HG02981 (cell line): ENCODE data around the gene MRPL20.
"Not testable (repeated sequence)": the region's sequence is repeated elsewhere in the genome, so short reads cannot be mapped to it uniquely, and the experiment has no call there.

ENCODE experiments used
- ATAC-seq: cut with Tn5 transposase; IDR thresholded peaks from one replicate; pipeline ENCODE4 v1.9.1; 2021; ENCODE audit warnings: mild to moderate bottlenecking, moderate library complexity; ENCODE audit not compliant: unreplicated experiment

Gene MRPL20

DNA sequence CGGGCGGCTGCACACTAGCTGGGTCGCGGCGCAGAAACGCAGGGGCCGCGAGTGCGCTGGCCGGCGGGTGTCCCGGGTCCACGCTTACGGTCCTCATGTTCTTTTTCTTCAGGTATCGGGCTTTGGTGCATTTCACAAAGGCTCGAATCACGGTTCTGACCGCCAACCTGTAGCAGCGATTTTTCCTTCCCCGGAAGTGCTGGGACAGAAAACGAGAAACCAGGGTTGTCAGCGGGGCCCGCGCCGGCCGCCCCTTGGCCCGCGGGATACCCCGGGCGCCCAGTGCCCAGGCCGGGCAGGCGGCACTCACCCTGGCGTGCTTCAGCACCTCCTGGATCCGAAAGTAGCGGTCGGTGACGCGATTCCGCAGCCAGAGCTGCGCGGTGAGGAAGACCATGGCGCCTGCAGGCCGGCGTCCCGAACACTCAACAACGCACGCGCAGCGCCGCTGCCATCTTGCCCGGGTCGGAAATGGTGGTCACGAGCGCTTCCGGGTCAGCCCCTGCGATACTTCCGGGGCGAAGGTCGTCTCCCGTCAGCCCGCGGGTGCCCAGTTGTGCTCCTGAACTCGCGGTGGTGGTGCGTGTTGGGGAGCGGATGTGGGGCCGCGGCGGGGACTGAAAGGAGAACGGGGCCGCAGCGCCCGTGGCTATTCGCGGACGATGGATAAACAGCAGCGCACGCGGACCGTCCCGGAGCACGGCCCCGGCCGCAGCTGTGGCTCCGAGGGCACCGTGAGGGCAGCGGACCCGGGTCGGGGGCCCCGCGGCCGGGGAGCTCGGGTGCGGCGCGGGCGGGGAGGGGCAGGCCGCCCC lies at the start of gene MRPL20:
TSS of gene MRPL20 (minus strand) at position 473 of the 815 bp plus-strand sequence. CDS start at position 397, 76 bp downstream.
- ATAC-seq = peak; percentile 87

- not testable (repeated sequence) for ATAC-seq
Measured at GRCh38 chr1:1456683-1457255, 49.7 kb upstream of the MRPL20 start.

- not testable (repeated sequence) for ATAC-seq
Measured at GRCh38 chr1:1455934-1456333, 48.8 kb upstream of the MRPL20 start.

DNA sequence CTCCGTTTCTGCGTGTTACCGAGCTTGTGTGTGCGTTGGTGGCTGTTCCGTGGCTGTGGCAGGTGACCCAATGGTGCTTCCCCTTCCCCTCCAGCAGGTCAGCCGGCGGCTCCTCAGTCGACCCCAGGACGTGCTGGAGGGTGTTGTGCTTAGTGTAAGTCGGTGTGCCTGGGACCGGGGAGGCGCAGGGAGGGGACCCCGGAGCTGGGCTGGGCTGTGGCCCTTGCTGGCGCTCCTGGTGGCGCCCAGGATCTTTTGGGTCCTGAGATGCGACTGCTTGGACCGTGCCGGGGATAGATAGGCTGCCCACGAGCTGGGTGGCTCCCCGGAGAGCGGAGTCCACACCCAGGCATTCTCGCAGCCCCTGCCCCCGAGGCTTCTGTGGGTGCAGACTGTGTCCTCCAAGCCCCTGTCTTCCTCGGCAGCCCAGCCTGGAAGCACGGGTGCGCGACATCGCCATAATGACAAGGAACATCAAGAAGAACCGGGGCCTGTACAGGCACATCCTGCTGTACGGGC lies 48.3 kb upstream of the MRPL20 start:
- no peak for ATAC-seq

DNA sequence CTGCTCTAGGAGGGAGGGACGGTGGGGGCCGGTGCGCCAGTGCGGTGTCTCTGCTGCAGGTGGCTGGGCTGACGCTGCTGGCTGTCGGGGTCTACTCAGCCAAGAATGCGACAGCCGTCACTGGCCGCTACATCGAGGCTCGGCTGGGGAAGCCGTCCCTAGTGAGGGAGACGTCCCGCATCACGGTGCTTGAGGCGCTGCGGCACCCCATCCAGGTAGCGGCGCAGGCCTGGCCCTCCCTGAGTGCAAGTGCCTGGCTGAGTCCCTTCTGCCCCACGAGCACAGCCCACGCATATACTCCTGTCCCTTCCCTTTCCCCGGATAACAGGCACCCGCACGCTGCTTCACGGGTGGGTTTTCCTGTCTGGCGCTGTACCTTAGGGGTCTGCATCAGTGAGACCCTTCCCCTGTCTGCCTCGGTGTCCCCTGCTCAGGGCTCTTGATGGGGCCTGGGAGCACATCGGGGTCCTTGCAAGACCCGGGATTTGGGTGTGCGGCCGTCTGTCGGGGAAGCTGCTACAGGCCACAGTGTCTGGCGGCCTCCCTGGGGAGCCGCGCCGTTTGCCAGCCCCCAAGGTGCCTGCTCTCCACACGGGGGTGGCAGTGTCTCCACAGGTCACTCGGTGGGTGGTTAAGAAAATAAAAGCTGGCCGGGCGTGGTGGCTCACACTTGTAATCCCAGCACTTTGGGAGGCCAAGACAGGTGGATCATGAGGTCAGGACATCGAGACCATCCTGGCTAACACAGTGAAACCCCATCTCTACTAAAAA lies 47.4 kb upstream of the MRPL20 start:
- ATAC-seq = not testable (repeated sequence)

DNA sequence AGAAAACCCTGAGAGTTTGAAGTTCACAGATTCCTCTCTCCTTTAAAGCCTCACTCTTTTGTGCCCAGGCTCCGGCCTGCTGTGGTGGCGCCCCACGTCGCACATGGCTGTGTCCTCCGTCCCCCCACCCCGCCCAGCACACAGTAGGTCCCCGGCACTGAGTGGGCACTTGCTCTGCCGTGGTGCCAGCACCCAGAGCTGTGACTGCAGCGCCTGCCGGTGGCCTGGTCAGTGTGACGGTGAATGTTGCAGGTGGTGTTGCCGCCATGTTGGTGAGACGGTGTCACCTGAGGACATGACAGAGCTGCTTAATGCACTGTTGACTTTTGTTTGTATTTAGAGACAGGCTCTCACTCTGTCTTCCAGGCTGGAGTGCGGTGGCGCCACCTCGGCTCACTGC lies 45.8 kb upstream of the MRPL20 start:
- ATAC-seq = no peak

DNA sequence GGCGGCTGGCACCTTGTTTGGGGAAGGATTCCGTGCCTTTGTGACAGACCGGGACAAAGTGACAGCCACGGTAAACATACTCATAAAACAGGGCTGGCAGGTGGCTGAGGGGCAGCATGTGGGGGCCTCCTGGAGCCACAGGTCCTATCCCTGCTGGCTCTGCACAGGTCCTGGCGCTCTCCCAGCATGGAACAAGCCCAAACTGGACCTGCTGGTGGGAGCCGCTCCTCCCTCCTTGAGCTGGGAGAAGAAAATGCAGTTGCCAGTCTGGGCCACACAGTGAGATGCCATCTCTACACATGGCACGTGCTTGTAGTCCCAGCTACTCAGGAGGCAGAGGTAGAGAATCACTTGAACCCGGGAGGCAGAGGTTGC lies 45.3 kb upstream of the MRPL20 start:
- ATAC-seq = not testable (repeated sequence)

DNA sequence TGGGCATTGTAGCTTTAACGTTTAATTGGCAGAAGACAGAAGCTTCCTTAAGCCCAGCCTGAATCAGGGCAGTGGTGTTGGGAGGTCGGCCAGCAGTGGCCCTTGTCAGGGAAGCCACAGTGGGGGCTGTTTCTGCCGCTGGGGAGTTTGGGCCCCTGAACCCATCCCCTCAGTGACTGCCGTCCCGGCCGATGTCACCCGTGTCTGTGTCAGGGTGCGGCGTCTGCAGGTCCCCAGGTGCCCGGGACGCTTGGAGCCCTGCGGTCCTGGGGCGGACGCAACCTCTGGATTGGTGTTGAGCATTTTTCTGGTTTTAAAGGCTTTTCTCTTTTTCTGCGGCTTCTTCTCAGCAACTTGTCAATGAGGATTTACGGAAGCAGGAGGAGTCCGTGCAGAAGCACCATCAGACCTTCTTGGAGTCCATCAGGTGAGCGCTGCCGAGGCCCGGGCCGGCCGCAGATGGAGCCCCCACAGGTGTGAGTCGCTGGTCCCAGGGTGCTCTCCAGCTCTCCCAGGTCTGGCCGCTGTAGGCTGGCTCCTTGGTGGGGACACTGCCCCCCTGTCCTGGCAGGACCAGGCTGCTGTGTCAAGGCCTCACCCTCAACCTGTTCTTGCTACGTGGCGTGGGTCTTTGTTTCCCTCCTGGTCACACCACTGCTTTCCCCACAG lies 44.7 kb upstream of the MRPL20 start:
- no peak for ATAC-seq

DNA sequence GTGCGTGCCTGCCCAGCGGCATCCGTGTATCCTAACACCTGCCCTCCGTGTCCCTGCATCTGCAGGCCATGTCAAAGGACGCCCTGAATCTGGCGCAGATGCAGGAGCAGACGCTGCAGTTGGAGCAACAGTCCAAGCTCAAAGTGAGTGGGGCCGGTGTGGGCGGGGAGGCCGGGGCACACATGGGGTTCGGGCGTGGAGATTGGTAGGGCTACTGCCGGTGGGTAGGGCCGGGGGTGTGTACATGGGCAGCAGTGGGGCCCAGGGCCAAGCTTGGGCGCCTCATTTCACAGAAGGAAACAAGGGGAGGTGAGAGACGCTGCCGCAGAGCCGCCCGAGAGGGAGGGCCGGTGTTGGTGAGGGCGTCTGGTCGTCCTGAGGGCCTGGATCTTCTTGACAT lies 43.5 kb upstream of the MRPL20 start:
- ATAC-seq = not testable (repeated sequence)

DNA sequence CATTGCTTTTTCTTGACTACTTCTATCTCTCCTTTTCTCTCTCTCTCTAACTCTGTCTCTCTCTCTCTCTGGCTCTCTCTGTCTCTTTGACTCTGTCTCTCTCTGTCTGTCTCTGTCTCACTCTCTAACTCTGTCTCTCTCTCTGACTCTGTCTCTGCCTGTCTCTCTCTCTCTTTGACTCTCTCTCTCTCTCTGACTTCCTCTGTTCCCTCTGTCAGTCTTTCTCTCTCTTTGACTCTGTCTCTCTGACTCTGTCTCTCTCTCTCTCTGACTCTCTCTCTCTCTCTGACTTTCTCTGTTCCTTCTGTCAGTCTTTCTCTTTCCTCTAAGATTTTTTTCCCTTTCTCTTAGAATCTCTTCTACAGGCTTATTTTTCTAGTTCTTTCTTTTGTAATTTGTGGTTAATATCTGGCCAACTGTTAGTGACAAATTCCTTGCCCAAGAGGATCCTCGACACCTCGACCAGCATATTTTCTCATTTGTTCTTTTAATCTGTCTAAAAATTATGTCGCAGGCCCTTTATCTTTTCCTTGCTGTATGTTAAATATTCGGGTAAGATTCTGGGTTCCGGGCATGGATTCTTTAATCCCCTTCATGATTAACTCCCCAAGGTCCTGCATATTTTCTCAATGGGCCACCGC lies 42.1 kb upstream of the MRPL20 start, which contains the start of gene ATAD3C:
TSS of gene ATAD3C (plus strand) at position 591 of the 641 bp plus-strand sequence. CDS start 995 bp downstream, outside the sequence.
- no peak for ATAC-seq

DNA sequence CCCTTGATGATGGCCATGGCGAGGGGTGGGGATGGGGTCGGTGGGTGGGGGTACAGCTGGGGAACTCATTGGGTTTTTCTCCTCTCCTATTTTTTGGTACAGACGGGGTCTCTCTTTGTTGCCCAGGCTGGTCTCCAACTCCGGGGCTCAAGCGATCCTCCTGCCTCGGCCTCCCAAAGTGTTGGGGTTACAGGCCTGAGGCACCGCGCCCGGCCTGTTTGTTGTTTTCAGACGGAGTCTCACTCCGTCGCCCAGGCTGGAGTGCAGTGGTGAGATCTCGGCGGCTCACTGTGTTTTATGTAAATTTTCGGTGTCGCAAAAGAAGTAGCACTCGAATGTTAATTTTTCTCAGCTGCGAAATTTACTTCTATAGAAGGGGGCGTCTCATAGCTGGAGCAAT lies 39.5 kb upstream of the MRPL20 start:
- not testable (repeated sequence) for ATAC-seq

DNA sequence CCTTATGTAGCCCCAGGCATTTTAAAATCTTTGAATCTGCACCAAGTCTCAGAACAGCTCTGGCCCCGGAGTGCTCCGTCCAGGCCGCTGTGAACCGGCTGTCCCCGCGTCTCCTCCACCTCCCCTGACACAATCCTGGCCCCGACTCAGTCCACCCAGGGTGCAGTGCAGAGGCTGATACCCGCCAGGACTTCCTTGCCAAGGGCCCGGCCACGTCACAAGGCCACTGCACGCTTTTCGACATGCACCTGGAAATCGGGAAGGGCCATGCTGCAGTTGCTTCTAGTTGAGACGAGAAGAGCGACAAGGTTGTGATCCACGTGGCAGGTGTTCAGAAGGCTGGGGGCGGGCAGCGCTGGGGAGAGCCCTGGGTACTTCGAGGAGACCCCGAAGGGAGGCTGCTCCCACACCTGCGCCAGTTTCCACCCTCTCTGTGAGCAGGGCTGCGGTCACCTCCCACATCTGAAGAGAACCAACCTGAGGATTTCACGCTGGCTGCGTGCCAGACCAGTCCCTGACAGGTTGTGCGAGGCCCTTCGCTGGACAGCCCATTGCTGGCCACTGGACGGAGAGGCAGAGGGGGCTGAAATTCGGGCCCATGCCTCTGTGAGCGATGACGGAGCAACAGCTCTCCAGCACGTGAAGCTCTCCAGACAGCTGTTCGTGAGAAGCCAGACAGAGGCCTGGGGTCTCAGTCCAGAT lies 35.1 kb upstream of the MRPL20 start:
- ATAC-seq = no peak

- no peak for ATAC-seq
Measured at GRCh38 chr1:1441002-1441888, 34.2 kb upstream of the MRPL20 start.

- ATAC-seq = no peak
Measured at GRCh38 chr1:1440262-1441001, 33.3 kb upstream of the MRPL20 start.

- ATAC-seq = no peak
Measured at GRCh38 chr1:1439546-1440261, 32.6 kb upstream of the MRPL20 start.

DNA sequence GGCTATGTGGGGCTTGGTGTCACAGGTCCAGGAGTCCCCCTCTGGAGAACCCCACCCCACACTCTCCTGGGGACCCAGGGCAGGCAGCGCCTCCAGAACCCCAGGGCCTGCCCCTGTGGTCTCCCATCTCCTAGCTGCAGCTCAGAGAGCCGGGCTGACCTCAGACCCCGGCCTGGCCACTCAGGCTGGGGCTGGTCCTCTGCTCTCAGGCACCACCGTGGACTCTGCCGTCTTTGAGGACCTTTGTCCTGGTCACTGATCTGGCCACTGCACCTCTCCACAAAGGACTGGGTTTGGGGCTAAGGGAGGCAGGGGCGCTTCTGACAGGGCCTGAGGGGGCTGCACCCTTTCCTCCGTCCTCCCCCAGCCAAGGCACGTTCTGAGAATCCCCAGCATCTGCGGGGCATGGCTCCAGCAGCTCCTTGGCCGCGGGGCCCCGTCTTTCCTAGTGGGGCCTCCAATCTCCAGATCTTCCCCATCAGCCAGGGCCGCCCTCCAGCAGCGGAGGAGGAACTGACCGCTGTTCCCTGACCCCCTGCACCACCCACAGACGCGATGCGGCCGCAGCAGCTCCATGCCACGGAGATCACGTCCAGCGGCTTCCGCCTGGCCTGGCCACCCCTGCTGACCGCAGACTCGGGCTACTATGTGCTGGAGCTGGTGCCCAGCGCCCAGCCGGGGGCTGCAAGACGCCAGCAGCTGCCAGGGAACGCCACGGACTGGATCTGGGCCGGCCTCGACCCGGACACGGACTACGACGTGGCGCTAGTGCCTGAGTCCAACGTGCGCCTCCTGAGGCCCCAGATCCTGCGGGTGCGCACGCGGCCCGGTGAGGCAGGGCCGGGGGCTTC lies 31.7 kb upstream of the MRPL20 start:
- no peak for ATAC-seq
